ENCODE results near the gene PLEKHA4.

DNA sequence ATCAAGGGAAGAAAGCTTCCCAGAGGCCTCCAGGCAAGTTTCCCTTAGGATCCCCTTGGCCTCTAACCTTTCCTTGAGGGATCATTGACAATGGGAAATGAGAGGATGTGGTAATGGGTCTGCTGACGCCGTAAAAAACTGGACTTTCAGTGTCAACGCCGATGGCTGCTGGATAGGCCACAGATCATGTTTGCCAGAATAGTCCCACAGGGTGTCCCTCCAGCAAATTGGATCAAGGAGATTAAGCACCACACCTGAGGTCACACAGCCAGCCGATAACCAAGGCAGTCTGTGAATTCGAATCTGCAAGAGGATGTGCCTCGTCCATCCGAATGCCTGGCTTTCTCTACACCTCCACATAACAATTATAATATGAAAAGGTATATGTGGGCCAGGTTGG, 75.1 kb downstream of the PLEKHA4 start:
- TF ChIP-seq POLR2A (IDR thresholded peaks at IDR 0.05) (no peak), CTCF (IDR thresholded peaks at IDR 0.05) (no peak)
